DMS114 treated with DMSO at 0.1 percent for 48 hours (cell line): ENCODE measurements around the gene HEBP1.

ENCODE experiments used
- DNase-seq: peaks from one replicate; lab custom pipeline; 2025; ENCODE audit not compliant: unreplicated experiment; lab: John Stamatoyannopoulos, UW

The HEBP1 gene

GRCh38 chr12:12954878-12955625 lies 45.0 kb downstream of the HEBP1 start:
- DNase-seq: no peak

DNA sequence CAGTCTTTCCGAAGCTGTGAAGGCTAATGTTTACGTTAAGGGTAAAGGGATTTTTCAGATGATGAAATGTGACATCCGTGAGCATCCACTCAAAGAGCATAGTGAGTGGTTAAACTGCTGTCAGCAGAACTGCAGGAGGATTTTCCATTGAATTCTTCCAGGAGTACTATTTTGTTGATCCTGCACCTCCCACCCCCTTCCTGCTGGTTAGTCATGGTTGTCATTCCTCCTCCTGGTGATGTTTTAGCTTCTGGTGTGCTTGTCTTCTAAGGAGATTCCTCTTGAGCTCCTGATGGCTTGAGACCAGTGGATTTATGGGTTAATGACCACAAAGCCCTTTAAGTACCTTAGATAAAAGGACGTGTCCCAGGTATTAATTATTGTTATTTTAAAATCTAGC lies 45.7 kb downstream of the HEBP1 start:
- DNase-seq: no peak

DNA sequence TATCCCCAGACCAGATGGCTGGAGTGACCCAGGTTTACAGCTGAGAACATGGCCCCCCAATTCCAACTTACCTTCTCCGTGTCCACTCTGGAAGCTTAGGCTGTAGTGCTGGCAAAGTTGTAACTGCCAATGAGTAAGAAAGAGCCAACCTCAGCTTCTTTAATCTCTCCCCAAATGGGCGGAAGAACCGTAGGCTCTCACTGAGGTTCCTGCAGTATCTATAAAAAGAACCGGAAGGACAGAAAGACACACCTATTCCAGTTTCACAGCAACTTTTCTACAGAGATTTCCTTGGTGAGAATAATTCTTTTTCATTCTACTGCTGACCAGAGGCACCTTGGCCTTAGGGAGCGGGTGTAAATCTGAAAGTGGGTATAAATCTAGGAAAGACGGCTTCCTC lies 48.0 kb downstream of the HEBP1 start, which contains the start of gene GPRC5D:
Gene GPRC5D (minus strand): TSS at position 135 of the 400 bp plus-strand sequence. CDS start 1,786 bp downstream, outside the sequence.
- DNase-seq: no peak

- no peak for DNase-seq
These were observed 48.6 kb downstream of the HEBP1 start for GRCh38 chr12:12951504-12951903.

- no peak for DNase-seq
These were observed 52.2 kb downstream of the HEBP1 start for GRCh38 chr12:12947902-12948301.

- DNase-seq: no peak
These were observed 53.2 kb downstream of the HEBP1 start for GRCh38 chr12:12946686-12947355.

- no peak for DNase-seq
These were observed 54.5 kb downstream of the HEBP1 start for GRCh38 chr12:12945591-12945990.

- no peak for DNase-seq
These were observed 56.3 kb downstream of the HEBP1 start for GRCh38 chr12:12943586-12944260.

DNA sequence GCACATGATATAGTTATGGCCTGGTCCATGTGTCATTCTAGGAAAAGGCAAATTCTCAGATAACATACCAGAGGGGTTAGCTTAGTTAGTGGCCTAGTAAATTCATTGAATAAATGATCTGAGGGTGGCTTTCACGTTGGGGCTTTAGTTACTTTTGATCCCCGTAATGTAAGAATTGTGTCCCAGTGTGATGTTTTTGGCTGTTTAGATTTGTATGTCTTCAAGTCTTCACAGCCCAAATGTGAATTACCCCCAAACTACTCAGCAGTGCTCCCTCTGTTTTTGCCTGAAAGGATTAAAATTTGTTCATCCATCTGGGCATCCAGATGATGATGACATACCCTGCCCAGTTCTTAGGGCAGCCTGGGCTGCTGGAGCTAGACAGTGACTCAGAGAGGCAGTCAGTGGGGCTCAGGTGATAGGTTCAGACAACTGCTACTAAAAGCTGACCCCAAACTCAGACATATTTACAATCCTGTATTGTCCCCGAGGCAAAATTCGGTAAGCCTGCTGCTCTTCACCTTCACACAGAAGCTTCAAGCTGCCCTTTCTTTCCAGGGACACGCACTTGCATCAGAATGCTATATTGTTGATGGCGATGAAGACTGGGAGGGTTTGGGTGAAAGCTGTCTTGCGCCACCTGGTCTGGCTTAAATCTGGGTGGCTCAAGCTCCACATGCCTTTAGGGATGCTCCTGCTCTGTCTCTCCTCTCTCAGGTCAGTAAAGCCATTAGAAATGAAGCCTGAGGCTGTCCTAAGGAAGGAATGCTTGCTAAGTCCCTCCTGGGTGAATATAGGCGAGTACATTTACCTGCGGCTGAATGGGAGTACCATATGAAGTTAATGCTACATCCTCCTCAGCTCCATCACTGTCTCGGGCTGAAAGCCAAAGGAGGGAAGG lies 58.4 kb downstream of the HEBP1 start:
- DNase-seq: no peak

- DNase-seq: no peak
These were observed 60.2 kb downstream of the HEBP1 start for GRCh38 chr12:12939888-12940287.

GRCh38 chr12:12938541-12938940 lies 61.5 kb downstream of the HEBP1 start:
- no peak for DNase-seq

DNA sequence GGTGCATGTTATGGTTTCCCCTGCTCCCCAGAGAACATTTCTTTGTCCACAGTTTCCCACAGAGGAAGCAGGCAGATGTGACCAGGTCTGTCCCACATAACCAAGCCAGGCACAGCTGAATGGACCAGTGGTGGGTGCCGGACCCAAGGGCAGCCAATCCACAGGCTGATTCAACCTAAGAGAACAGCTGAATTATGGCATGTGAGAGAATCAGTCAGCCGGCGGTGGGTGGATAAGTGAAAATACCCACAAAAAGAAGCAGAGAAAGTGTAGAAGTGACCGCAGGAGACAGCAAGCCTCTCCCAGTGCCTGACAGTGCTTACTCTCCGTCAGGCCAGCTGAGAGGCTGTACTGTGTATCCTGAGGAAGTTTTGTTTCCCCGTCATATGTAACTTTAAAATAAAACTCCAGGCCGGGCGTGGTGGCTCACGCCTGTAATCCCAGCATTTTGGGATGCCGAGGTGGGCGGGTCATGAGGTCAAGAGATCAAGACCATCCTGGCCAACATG lies 63.0 kb downstream of the HEBP1 start:
- no peak for DNase-seq

- no peak for DNase-seq
These were observed 65.5 kb downstream of the HEBP1 start for GRCh38 chr12:12934556-12934955.

DNA sequence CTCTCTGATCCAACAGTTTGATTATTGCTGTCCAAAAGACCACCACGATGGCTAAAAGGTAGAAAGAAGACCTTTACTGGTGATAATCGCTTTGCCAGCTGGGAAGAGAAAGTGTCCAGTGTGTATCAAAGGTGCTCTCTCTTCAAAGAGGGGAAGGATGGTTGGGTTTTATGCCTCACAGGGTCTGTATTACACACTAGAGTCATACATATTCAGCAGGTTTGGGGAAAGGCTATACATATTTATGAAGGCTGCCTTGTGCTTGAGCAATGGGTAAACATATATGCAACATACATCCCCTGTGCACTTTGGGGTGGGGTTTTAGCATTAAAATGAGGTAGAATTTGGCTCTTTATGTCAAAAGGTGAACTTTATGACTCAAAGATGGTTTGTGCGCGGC lies 66.3 kb downstream of the HEBP1 start:
- no peak for DNase-seq

- DNase-seq: no peak
These were observed 69.3 kb downstream of the HEBP1 start for GRCh38 chr12:12930633-12931219.

DNA sequence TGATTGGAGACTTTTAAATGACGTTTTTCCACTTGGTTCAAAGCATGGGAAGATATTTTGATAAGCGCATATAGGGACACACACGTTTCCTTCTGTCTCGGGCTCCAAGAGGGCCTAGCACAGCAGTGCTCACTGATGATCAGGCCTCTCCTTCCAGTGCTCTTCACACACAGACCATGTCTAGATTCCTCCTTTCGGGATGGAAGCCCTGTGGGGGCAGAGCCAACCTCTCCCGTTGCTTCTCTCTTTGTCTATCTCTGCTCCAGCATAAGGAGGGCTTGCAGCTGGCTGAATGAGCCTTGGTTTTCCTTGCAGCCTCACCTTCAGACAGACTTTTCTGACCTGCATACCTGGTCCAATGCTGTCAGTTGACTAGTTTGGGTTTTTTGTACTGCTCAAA lies 70.4 kb downstream of the HEBP1 start:
- no peak for DNase-seq

- peak; percentile 80 for DNase-seq
These were observed 72.6 kb downstream of the HEBP1 start for GRCh38 chr12:12927211-12928079.

DNA sequence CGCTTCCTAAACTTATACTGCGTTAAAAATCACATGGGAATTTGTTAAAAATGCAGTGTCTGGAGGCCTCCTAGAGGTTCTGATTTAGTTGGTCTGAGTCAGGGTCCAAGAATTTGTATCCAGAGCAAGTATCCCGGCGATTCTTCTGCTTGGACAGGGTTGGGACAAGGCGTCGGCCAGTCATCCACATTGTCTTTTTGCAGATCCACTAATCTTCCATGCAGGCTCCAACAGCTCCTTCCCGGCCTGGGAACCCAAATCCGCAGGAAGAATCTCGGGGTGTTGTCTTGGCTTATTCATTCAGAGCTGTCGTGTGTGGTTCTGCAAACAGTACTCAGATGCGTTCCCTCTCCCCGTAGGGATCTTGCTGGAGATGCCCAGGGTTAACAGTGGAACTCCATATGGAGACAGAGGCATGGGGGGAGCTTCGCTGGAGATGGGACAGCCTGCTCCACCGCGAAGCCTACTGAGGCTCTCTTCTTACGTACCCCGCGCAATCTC lies 73.4 kb downstream of the HEBP1 start:
- DNase-seq: no peak

- no peak for DNase-seq
These were observed 74.7 kb downstream of the HEBP1 start for GRCh38 chr12:12925388-12925787.
